ENCODE measurements around the gene XPO5. TPM values are rescaled to one million over a fixed set of nuclear protein-coding genes. Genes with fewer than 3 reads are reported as not detected.

Gene XPO5
- total RNA-seq, 3 donors from 2014 or later (not counting 1 experiment from before 2014, with no cell fraction given): 47.6 to 54.6 (median 48.7) TPM

- Histone ChIP-seq H3K4me1 (ENCODE audit: control insufficient read depth, insufficient read depth, low read length) (peaks cover 14% of the 10 kb centered on the region), H3K36me3 (ENCODE audit: control insufficient read depth, insufficient read depth, low read length) (peaks cover 6% of the 10 kb centered on the region), H3K4me3 (ENCODE audit: low read length) (no peak overlapping the region), H3K9me3 (ENCODE audit: control insufficient read depth, insufficient read depth, low read length) (no peaks in the 10 kb centered on the region), H3K27me3 (ENCODE audit: control insufficient read depth, insufficient read depth, low read length) (no peaks in the 10 kb centered on the region), H3K27ac (ENCODE audit: low read length) (no peak overlapping the region)
- intact Hi-C loops (cut with micrococcal nuclease): loop anchor here (10.0 kb wide), 1 partner anchor 64 kb away; the partner anchor contains the start of genes LRRC73, POLR1C and YIPF3
- 97% methylated on average over 3 of the region's 3 CpGs for WGBS (ENCODE audit: insufficient coverage)
- Mint-ChIP-seq H3K4me3 (no peak overlapping the region), H3K36me3 (no peaks in the 10 kb centered on the region), H3K27me3 (ENCODE audit: low read depth in 2 of 2) (no peaks in the 10 kb centered on the region), H3K4me1 (peaks cover 30 to 40% of the 10 kb centered on the region in 2 donors), H3K27ac (peak overlapping the region in 1 of 2 donors; percentile 47), H3K9me3 (no peaks in the 10 kb centered on the region)
- ATAC-seq (no peak), DNase-seq (no peak)
- TF ChIP-seq CTCF (IDR thresholded peaks at IDR 0.05): no peak
These were observed 2.9 kb upstream of the XPO5 start for GRCh38 chr6:43578748-43579147.

- Mint-ChIP-seq H3K36me3 (no peaks in the 10 kb centered on the region), H3K4me1 (peaks cover 30 to 36% of the 10 kb centered on the region in 2 donors), H3K27me3 (ENCODE audit: low read depth in 2 of 2) (no peaks in the 10 kb centered on the region), H3K9me3 (no peaks in the 10 kb centered on the region), H3K4me3 (peak overlapping the region; percentile 93), H3K27ac (peak overlapping the region; percentile 89 to 95)
- peak; percentile 15 to 21 for DNase-seq
- peak overlapping the region; percentile 99 for H3K4me3 ChIP-seq (ENCODE audit: low read length)
- no peak for ATAC-seq
- no peaks in the 10 kb centered on the region for H3K9me3 ChIP-seq (ENCODE audit: control insufficient read depth, insufficient read depth, low read length)
- H3K27ac ChIP-seq (ENCODE audit: low read length): peak overlapping the region; percentile 28
- H3K4me1 ChIP-seq (ENCODE audit: control insufficient read depth, insufficient read depth, low read length): peaks cover 14% of the 10 kb centered on the region
- intact Hi-C loops (cut with micrococcal nuclease): loop anchor here (10.0 kb wide), 1 partner anchor 60 kb away; the partner anchor contains the start of genes LRRC73, POLR1C and YIPF3
- no peak for TF ChIP-seq CTCF (IDR thresholded peaks at IDR 0.05)
- no peaks in the 10 kb centered on the region for H3K27me3 ChIP-seq (ENCODE audit: control insufficient read depth, insufficient read depth, low read length)
- WGBS (ENCODE audit: insufficient coverage): under 1% methylated on average over 37 of the region's 38 CpGs
- H3K36me3 ChIP-seq (ENCODE audit: control insufficient read depth, insufficient read depth, low read length): peaks cover 16% of the 10 kb centered on the region
These were observed 600 bp downstream of the XPO5 start for GRCh38 chr6:43575105-43575771.

GRCh38 chr6:43572015-43572414, 3.8 kb downstream of the XPO5 start:
- no peak overlapping the region for H3K4me3 Mint-ChIP-seq

More at GRCh38 chr6:43572015-43572414, 3.8 kb downstream of the XPO5 start:
- Mint-ChIP-seq H3K9me3 (no peaks in the 10 kb centered on the region), H3K4me1 (peaks cover 19 to 23% of the 10 kb centered on the region in 2 donors), H3K36me3 (no peaks in the 10 kb centered on the region), H3K27me3 (ENCODE audit: low read depth in 2 of 2) (no peaks in the 10 kb centered on the region), H3K27ac (no peak overlapping the region)
- TF ChIP-seq CTCF (IDR thresholded peaks at IDR 0.05): no peak
- intact Hi-C loops (cut with micrococcal nuclease): loop anchor here (10.0 kb wide), 1 partner anchor 57 kb away; the partner anchor contains the start of genes LRRC73, POLR1C and YIPF3
- Histone ChIP-seq H3K4me3 (ENCODE audit: low read length) (no peak overlapping the region), H3K27me3 (ENCODE audit: control insufficient read depth, insufficient read depth, low read length) (no peaks in the 10 kb centered on the region), H3K36me3 (ENCODE audit: control insufficient read depth, insufficient read depth, low read length) (peaks cover 38% of the 10 kb centered on the region), H3K9me3 (ENCODE audit: control insufficient read depth, insufficient read depth, low read length) (no peaks in the 10 kb centered on the region), H3K4me1 (ENCODE audit: control insufficient read depth, insufficient read depth, low read length) (peaks cover 11% of the 10 kb centered on the region), H3K27ac (ENCODE audit: low read length) (no peak overlapping the region)
- WGBS (ENCODE audit: insufficient coverage): 99% methylated on average over 4 of the region's 4 CpGs
- ATAC-seq (no peak), DNase-seq (no peak)

Data from natural killer cell (primary cell).